Endodermal cell (in vitro differentiated cells): ENCODE measurements around the gene CMPK1. TPM values are rescaled to one million over a fixed set of nuclear protein-coding genes. Genes with fewer than 3 reads are reported as not detected.
"Not testable (repeated sequence)": the region's sequence is repeated elsewhere in the genome, so short reads cannot be mapped to it uniquely, and the experiment has no call there.

Experiments used
- DNase-seq: peaks from one replicate; pipeline ENCODE4 v3.0.0-alpha.2; 2017
- H3K27ac ChIP-seq: 2 replicates; pipeline ENCODE4 v1.5.1; 2013; ENCODE audit warnings: mild to moderate bottlenecking, low read depth, low read length, moderate library complexity
- H3K27me3 ChIP-seq: 2 replicates; pipeline ENCODE4 v1.6.1; 2013; ENCODE audit warnings: mild to moderate bottlenecking, low read length, moderate library complexity; ENCODE audit not compliant: insufficient read depth, control insufficient read depth, poor library complexity, severe bottlenecking
- H3K36me3 ChIP-seq: 2 replicates; pipeline ENCODE4 v1.7.0; 2013; ENCODE audit warnings: mild to moderate bottlenecking, low read length, moderate library complexity; ENCODE audit not compliant: control insufficient read depth, insufficient read depth
- H3K4me1 ChIP-seq: one replicate; pipeline ENCODE4 v1.7.0; 2013; ENCODE audit warnings: low read length; ENCODE audit not compliant: control insufficient read depth, insufficient read depth
- H3K4me3 ChIP-seq: 2 replicates; pipeline ENCODE4 v1.5.1; 2013; ENCODE audit warnings: mild to moderate bottlenecking, low read length, moderate library complexity
- H3K9ac ChIP-seq: 2 replicates; pipeline ENCODE4 v1.6.1; 2013; ENCODE audit warnings: mild to moderate bottlenecking, low read length, moderate library complexity; ENCODE audit not compliant: poor library complexity, severe bottlenecking; ENCODE audit errors: extremely low read depth
- H3K9me3 ChIP-seq: 2 replicates; pipeline ENCODE4 v1.6.1; 2013; ENCODE audit warnings: mild to moderate bottlenecking, low read length, moderate library complexity; ENCODE audit not compliant: control insufficient read depth
- H3K27ac Mint-ChIP-seq: 2 replicates; pipeline ENCODE4 v1.8.0; 2020; ENCODE audit warnings: mixed read lengths
- H3K27me3 Mint-ChIP-seq: 2 replicates; pipeline ENCODE4 v1.8.0; 2021; ENCODE audit warnings: mild to moderate bottlenecking, mixed read lengths; ENCODE audit not compliant: insufficient read depth
- H3K36me3 Mint-ChIP-seq: 2 replicates; pipeline ENCODE4 v1.8.0; 2020; ENCODE audit warnings: low read depth, mixed read lengths
- H3K4me1 Mint-ChIP-seq: 2 replicates; pipeline ENCODE4 v1.8.0; 2020; ENCODE audit warnings: mixed read lengths
- H3K4me3 Mint-ChIP-seq: 2 replicates; pipeline ENCODE4 v1.8.0; 2020; ENCODE audit warnings: mild to moderate bottlenecking, moderate library complexity, mixed read lengths
- H3K9me3 Mint-ChIP-seq: 2 replicates; pipeline ENCODE4 v1.8.0; 2020; ENCODE audit warnings: mild to moderate bottlenecking, mixed read lengths
- CTCF ChIP-seq: fragments of 200-600 bp; sonication (generic); conservative IDR thresholded peaks from 2 replicates; pipeline ENCODE4 v1.5.0; 2021; ENCODE audit warnings: antibody characterized with exemption, mild to moderate bottlenecking
- WGBS, 2 experiments: methylation state at CpG; one replicate each; pipeline versions ENCODE4 v1.1.5 to v1.1.7; 2013; ENCODE audit warnings: missing lambda C conversion rate in 2 of 2, mixed read lengths in 1 of 2; ENCODE audit not compliant: insufficient coverage in 1 of 2, insufficient read length in 1 of 2; 5-methylcytosine and 5-hydroxymethylcytosine counted together
- total RNA-seq, 2 donors: library from RNA; stranded (reverse); fragmentation: NEBNext Ultra II Directional in 1 of 2; extraction: Animal tissue kit (Norgen Biotek cat#: 25700) in 1 of 2; gene quantifications; 2 replicates in 1 of 2; 3 replicates in 1 of 2; pipeline ENCODE4 v1.2.1, GENCODE V29; 2021

CMPK1 gene
- total RNA-seq, 2 donors from 2014 or later, result 41.6 to 42.0 TPM

- Histone ChIP-seq H3K27ac (no peak overlapping the region), H3K9me3 (no peaks in the 10 kb centered on the region), H3K4me1 (no peaks in the 10 kb centered on the region), H3K36me3 (peaks cover 14% of the 10 kb centered on the region), H3K27me3 (no peaks in the 10 kb centered on the region), H3K4me3 (no peak overlapping the region), H3K9ac (no peak overlapping the region)
- DNase-seq, result no peak
- H3K27ac Mint-ChIP-seq, result no peak overlapping the region
- H3K9me3 Mint-ChIP-seq, result no peaks in the 10 kb centered on the region
- no peaks in the 10 kb centered on the region for H3K4me1 Mint-ChIP-seq
- H3K4me3 Mint-ChIP-seq, result no peak overlapping the region
- H3K36me3 Mint-ChIP-seq, result peaks cover 19% of the 10 kb centered on the region
- 93 to 100% methylated on average over 3 to 4 of the region's 4 CpGs for WGBS, 2 experiments
- no peaks in the 10 kb centered on the region for H3K27me3 Mint-ChIP-seq
- TF ChIP-seq CTCF, result no peak
Measured at GRCh38 chr1:47340227-47340626, 6.6 kb downstream of the CMPK1 start.

GRCh38 chr1:47346979-47347378 lies 13.4 kb downstream of the CMPK1 start:
- not testable (repeated sequence) for H3K4me3 ChIP-seq, H3K4me1 ChIP-seq, H3K9me3 Mint-ChIP-seq, H3K27me3 ChIP-seq, H3K9ac ChIP-seq, H3K4me3 Mint-ChIP-seq, H3K27ac Mint-ChIP-seq, H3K27me3 Mint-ChIP-seq, H3K27ac ChIP-seq, H3K9me3 ChIP-seq, H3K4me1 Mint-ChIP-seq, DNase-seq
- WGBS, 2 experiments, result 95 to 100% methylated on average over 5 of the region's 5 CpGs
- H3K36me3 ChIP-seq, result peaks cover 12% of the 10 kb centered on the region
- H3K36me3 Mint-ChIP-seq, result peaks cover 24% of the 10 kb centered on the region

- no peaks in the 10 kb centered on the region for H3K4me1 Mint-ChIP-seq
- H3K27me3 Mint-ChIP-seq, result no peaks in the 10 kb centered on the region
Measured at GRCh38 chr1:47347735-47348134, 14.1 kb downstream of the CMPK1 start.

More at GRCh38 chr1:47347735-47348134, 14.1 kb downstream of the CMPK1 start:
- H3K4me3 ChIP-seq, result no peak overlapping the region
- H3K36me3 ChIP-seq, result peaks cover 12% of the 10 kb centered on the region
- Mint-ChIP-seq H3K9me3 (no peaks in the 10 kb centered on the region), H3K36me3 (peaks cover 24% of the 10 kb centered on the region), H3K4me3 (no peak overlapping the region), H3K27ac (no peak overlapping the region)
- no peak overlapping the region for H3K27ac ChIP-seq
- no peak overlapping the region for H3K9ac ChIP-seq
- TF ChIP-seq CTCF, result no peak
- no peaks in the 10 kb centered on the region for H3K4me1 ChIP-seq
- H3K9me3 ChIP-seq, result no peaks in the 10 kb centered on the region
- no peaks in the 10 kb centered on the region for H3K27me3 ChIP-seq
- no peak for DNase-seq
- 94 to 96% methylated on average over 9 of the region's 9 CpGs for WGBS, 2 experiments
